Mesothelial cell of epicardium (in vitro differentiated cells): Measurements from ENCODE around the gene FUT9. TPM values are rescaled to one million over a fixed set of nuclear protein-coding genes. Genes with fewer than 3 reads are reported as not detected.
A peak's percentile ranks its signal among the peaks of the same experiment; 100 is the strongest.

ENCODE experiments used
- DNase-seq, 2 experiments: peaks; one replicate each; pipeline ENCODE4 v3.0.0; 2021; ENCODE audit warnings: low spot score in 2 of 2; ENCODE audit not compliant: unreplicated experiment in 2 of 2
- H3K27ac Mint-ChIP-seq: 2 replicates; pipeline ENCODE4 v1.8.0; 2021; ENCODE audit warnings: mixed read lengths
- H3K27me3 Mint-ChIP-seq: 2 replicates; pipeline ENCODE4 v1.8.0; 2021; ENCODE audit warnings: low read depth, mixed read lengths
- H3K36me3 Mint-ChIP-seq: 2 replicates; pipeline ENCODE4 v1.8.0; 2021; ENCODE audit warnings: mixed read lengths
- H3K4me1 Mint-ChIP-seq: 2 replicates; pipeline ENCODE4 v1.8.0; 2021; ENCODE audit warnings: mixed read lengths
- H3K4me3 Mint-ChIP-seq: 2 replicates; pipeline ENCODE4 v1.8.0; 2021; ENCODE audit warnings: mild to moderate bottlenecking, moderate library complexity, mixed read lengths
- H3K9me3 Mint-ChIP-seq: 2 replicates; pipeline ENCODE4 v1.8.0; 2021; ENCODE audit warnings: mixed read lengths
- CTCF ChIP-seq: fragments of 200-600 bp; sonication (generic); IDR thresholded peaks from one replicate; pipeline ENCODE4 v1.5.0; 2021; ENCODE audit warnings: antibody characterized with exemption; ENCODE audit not compliant: unreplicated experiment
- total RNA-seq: library from RNA; stranded (reverse); gene quantifications from 3 replicates; pipeline ENCODE4 v1.2.1, GENCODE V29; 2021

FUT9 gene
- total RNA-seq, 1 donor from 2014 or later: 3.0 TPM

GRCh38 chr6:96153775-96154174 is 138.0 kb downstream of the FUT9 start:
- H3K4me1 Mint-ChIP-seq: peaks cover 68% of the 10 kb centered on the region
- peak overlapping the region; percentile 6 for H3K27ac Mint-ChIP-seq
- DNase-seq: no peak
- no peaks in the 10 kb centered on the region for H3K36me3 Mint-ChIP-seq
- no peak for TF ChIP-seq CTCF
- H3K27me3 Mint-ChIP-seq: no peaks in the 10 kb centered on the region
- H3K9me3 Mint-ChIP-seq: no peaks in the 10 kb centered on the region
- H3K4me3 Mint-ChIP-seq: no peak overlapping the region

GRCh38 chr6:96156425-96156824 is 140.7 kb downstream of the FUT9 start:
- Mint-ChIP-seq H3K27me3 (no peaks in the 10 kb centered on the region), H3K9me3 (peaks cover 5% of the 10 kb centered on the region), H3K4me3 (no peak overlapping the region), H3K27ac (peak overlapping the region; percentile 96), H3K36me3 (no peaks in the 10 kb centered on the region), H3K4me1 (peaks cover 55% of the 10 kb centered on the region)
- no peak for TF ChIP-seq CTCF
- DNase-seq: peak in 1 of 2 experiments; percentile 39

- Mint-ChIP-seq H3K9me3 (peaks cover 10% of the 10 kb centered on the region), H3K27ac (peak overlapping the region; percentile 96), H3K4me1 (peaks cover 48% of the 10 kb centered on the region), H3K36me3 (no peaks in the 10 kb centered on the region), H3K27me3 (no peaks in the 10 kb centered on the region), H3K4me3 (peak overlapping the region; percentile 11)
- no peak for DNase-seq
- no peak for TF ChIP-seq CTCF
Observed at GRCh38 chr6:96157018-96157565, 141.3 kb downstream of the FUT9 start.

- Mint-ChIP-seq H3K4me1 (peaks cover 6% of the 10 kb centered on the region), H3K36me3 (peaks cover 2% of the 10 kb centered on the region), H3K4me3 (no peak overlapping the region), H3K27me3 (no peaks in the 10 kb centered on the region), H3K27ac (no peak overlapping the region), H3K9me3 (peaks cover 17% of the 10 kb centered on the region)
- no peak for TF ChIP-seq CTCF
- DNase-seq: no peak
Observed at GRCh38 chr6:96162711-96163120, 146.9 kb downstream of the FUT9 start.

- H3K4me3 Mint-ChIP-seq: no peak overlapping the region
- H3K27ac Mint-ChIP-seq: no peak overlapping the region
- H3K4me1 Mint-ChIP-seq: peaks cover 2% of the 10 kb centered on the region
Observed at GRCh38 chr6:96164802-96165201, 149.0 kb downstream of the FUT9 start.

More at GRCh38 chr6:96164802-96165201, 149.0 kb downstream of the FUT9 start:
- Mint-ChIP-seq H3K36me3 (peaks cover 2% of the 10 kb centered on the region), H3K9me3 (peaks cover 18% of the 10 kb centered on the region), H3K27me3 (no peaks in the 10 kb centered on the region)
- no peak for TF ChIP-seq CTCF
- no peak for DNase-seq
